Measurements from ENCODE around the gene GRK6.

DNA sequence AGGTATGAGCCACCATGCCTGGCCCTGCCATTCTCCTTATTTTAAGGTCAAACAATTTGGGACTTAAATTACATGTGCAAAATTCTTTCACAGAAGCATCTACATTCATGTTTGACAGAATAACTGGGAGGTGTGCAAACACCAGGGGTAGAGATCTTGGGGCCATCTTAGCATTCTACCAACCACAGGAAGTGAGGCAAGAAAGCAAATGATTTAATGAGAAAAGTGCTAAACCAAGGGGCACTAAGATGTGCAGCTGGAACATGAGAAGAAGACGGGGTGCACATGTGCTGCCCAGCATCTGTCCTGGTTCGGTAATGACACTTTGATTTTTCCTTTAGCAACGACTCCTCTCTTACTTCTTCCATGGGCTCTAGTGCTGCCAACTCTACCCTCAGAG lies 15.9 kb upstream of the GRK6 start:
- TF ChIP-seq REST (IDR thresholded peaks at IDR 0.05; ENCODE audit: insufficient read depth in 1 of 2, low read depth in 2 of 2, low read length in 2 of 2) (no peak), POLR2AphosphoS5 (IDR thresholded peaks at IDR 0.05; ENCODE audit: low read depth, low read length) (no peak), TAF1 (IDR thresholded peaks at IDR 0.05; ENCODE audit: borderline replicate concordance, insufficient read depth, low read length) (no peak), FOXP2 (optimal IDR thresholded peaks at IDR 0.05; ENCODE audit: borderline replicate concordance, extremely low read depth, extremely low read length, insufficient read depth) (no peak), SIN3A (IDR thresholded peaks at IDR 0.05; ENCODE audit: borderline replicate concordance, insufficient read depth, low read length) (no peak)
